Heart left ventricle (tissue), 16 donors: Measurements from ENCODE around the gene C4orf54. TPM values are rescaled to one million over a fixed set of nuclear protein-coding genes. Genes with fewer than 3 reads are reported as not detected.

Source experiments
- ATAC-seq, 4 donors: fragments of 200-7000 bp; cut with Tn5 transposase; one replicate each; pipeline ENCODE4 v1.9.1; 2020 to 2022; ENCODE audit warnings: moderate library complexity in 4 of 4, mild to moderate bottlenecking in 3 of 4, moderate number of reproducible peaks in 1 of 4
- DNase-seq, 5 donors: peaks; one replicate each; pipeline ENCODE4 v3.0.0-alpha.2; 2020
- H3K27ac ChIP-seq, 12 donors: fragments of 200-600 bp; sonication (generic) in 4 of 12; one replicate each; pipeline versions ENCODE4 v1.5.0 to v1.8.0; 2016 to 2022; ENCODE audit warnings: mild to moderate bottlenecking in 2 of 12
- H3K27me3 ChIP-seq, 9 donors: fragments of 200-600 bp; sonication (generic) in 2 of 9; one replicate each; pipeline versions ENCODE4 v1.5.1 to v1.8.0; 2016 to 2022; ENCODE audit warnings: mild to moderate bottlenecking in 3 of 9
- H3K36me3 ChIP-seq, 9 donors: fragments of 200-600 bp; sonication (generic) in 2 of 9; one replicate each; pipeline versions ENCODE4 v1.5.0 to v1.8.0; 2018 to 2022; ENCODE audit warnings: mild to moderate bottlenecking in 2 of 9
- H3K4me1 ChIP-seq, 12 donors: fragments of 200-600 bp; sonication (generic) in 4 of 12; one replicate each; pipeline versions ENCODE4 v1.5.0 to v1.8.0; 2016 to 2022; ENCODE audit warnings: mild to moderate bottlenecking in 3 of 12
- H3K4me3 ChIP-seq, 12 donors: fragments of 200-600 bp; sonication (generic) in 4 of 12; one replicate each; pipeline versions ENCODE4 v1.5.0 to v1.8.0; 2017 to 2022; ENCODE audit warnings: mild to moderate bottlenecking in 9 of 12, moderate library complexity in 4 of 12
- H3K9me3 ChIP-seq, 12 donors: fragments of 200-600 bp; sonication (generic) in 4 of 12; one replicate each; pipeline versions ENCODE4 v1.5.0 to v1.8.0; 2016 to 2022; ENCODE audit warnings: mild to moderate bottlenecking in 1 of 12
- CTCF ChIP-seq, 12 donors: fragments of 200-600 bp; sonication (generic) in 4 of 12; IDR thresholded peaks; one replicate each; pipeline versions ENCODE4 v1.5.0 to v1.8.0; 2018 to 2022; ENCODE audit warnings: antibody characterized with exemption in 12 of 12, mild to moderate bottlenecking in 5 of 12
- POLR2A ChIP-seq, 2 donors: fragments of 450-650 bp; IDR thresholded peaks; one replicate each; pipeline ENCODE4 v1.6.1; 2017; ENCODE audit warnings: antibody characterized with exemption in 2 of 2, mild to moderate bottlenecking in 2 of 2, moderate library complexity in 2 of 2
- WGBS, 4 donors: extraction: QIAGEN DNeasy Blood & Tissue Kit in 2 of 4; methylation state at CpG; one replicate each; pipeline versions ENCODE4 v1.1.5 to v1.1.7; 2013 to 2018; 5-methylcytosine and 5-hydroxymethylcytosine counted together
- intact Hi-C, 10 donors: fragments of 100-400 bp; cut with DNase I; formaldehyde crosslinking; loops; one replicate each; pipeline versions ENCODE4 v1.11.1 to v1.14.2; 2022
- polyA plus RNA-seq, 2 donors: library from polyadenylated mRNA; stranded (reverse); fragments of 200-250 nt; gene quantifications; one replicate each; pipeline ENCODE4 v1.2.3, GENCODE V29; 2013
- total RNA-seq, 9 donors: library from RNA; depleted of rRNA in 2 of 9; stranded (reverse); fragments of >200 nt in 2 of 9; fragmentation: NEBNext Ultra II Directional in 3 of 9; extraction: Animal tissue kit (Norgen Biotek cat#: 25700) in 3 of 9; gene quantifications; one replicate each; pipeline versions ENCODE4 v1.1.0 to v1.2.4, GENCODE V29; 2016 to 2023
- donor health status: ischemic (EF 13 %, LVEDD 7.1; RV severe dilation, severe dysfunction).
- donor health status: healthy with polysubstance abuse.
- donor health status: DM: no; HTN: yes; CAD: no.
- donor health status: DM: no; HTN: no; CAD: no.
- donor health status: ischemic (EF 25% LVEDD 6.9; RV normal size, moderate dysfunction).
- donor health status: ischemic (EF 25% LVEDD 5.7; RV mildly dilated, moderate dysfunction).
- donor health status: healthy.
- donor health status: DM: yes; HTN: yes; CAD: no.
- donor health status: ischemic (EF 35%, LVEDD 5.7; RV mildly dilated, moderate dysfunction).
- donor health status: nonischemic (EF 11% LVEDD 7.7; RV severe dilation, severe dysfunction).
- donor health status: DM: yes; HTN: yes; CAD: no.
- donor health status: PGD.
- donor health status: ischemic (EF 29% LVEDD 5.4; RV normal size, mild dysfunction).
- donor health status: nonischemic (EF 23%, LVEDD 6.1; RV moderate dilation, normal function).

The C4orf54 gene
- total and polyA plus RNA-seq, 11 donors: 0.60 to 112 (median 1.9) TPM

- Histone ChIP-seq H3K27ac (peak overlapping the region in 1 of 12 donors; percentile 57), H3K27me3 (no peaks in the 10 kb centered on the region), H3K36me3 (no peaks in the 10 kb centered on the region), H3K4me1 (peaks cover 0 to 9% (median 0%) of the 10 kb centered on the region in 12 donors), H3K4me3 (no peak overlapping the region), H3K9me3 (no peaks in the 10 kb centered on the region)
- ATAC-seq (no peak), DNase-seq (no peak)
- WGBS, 4 donors: 43 to 81% (median 72%) methylated on average over 1 of the region's 1 CpG
- no peak for TF ChIP-seq POLR2A (IDR thresholded peaks at IDR 0.05)
- no peak for TF ChIP-seq CTCF (IDR thresholded peaks at IDR 0.05)
- intact Hi-C loops: loop anchor here in 1 of 10 donors (5.0 kb wide), 1 partner anchor 55 kb away; the partner anchor contains the start of gene TRMT10A
These were observed 40.3 kb downstream of the C4orf54 start for GRCh38 chr4:99617374-99617773.

- TF ChIP-seq CTCF (IDR thresholded peaks at IDR 0.05): peak in 6 of 12 donors; percentile 12 to 41 (median 18)
- no peak for TF ChIP-seq POLR2A (IDR thresholded peaks at IDR 0.05)
- Histone ChIP-seq H3K4me1 (peaks cover 0 to 9% (median 0%) of the 10 kb centered on the region in 12 donors), H3K9me3 (no peaks in the 10 kb centered on the region), H3K27ac (peak overlapping the region in 7 of 12 donors; percentile 7 to 60 (median 27)), H3K4me3 (no peak overlapping the region), H3K36me3 (no peaks in the 10 kb centered on the region), H3K27me3 (no peaks in the 10 kb centered on the region)
- 29 to 60% (median 55%) methylated on average over 1 of the region's 1 CpG for WGBS, 4 donors
- ATAC-seq (peak; percentile 83 to 93 (median 92)), DNase-seq (peak in 3 of 5 donors; percentile 18 to 39 (median 33))
- intact Hi-C loops: loop anchor here in 1 of 10 donors (5.0 kb wide), 1 partner anchor 53 kb away; the partner anchor contains the start of gene TRMT10A
These were observed 42.3 kb downstream of the C4orf54 start for GRCh38 chr4:99615170-99615820.

- Histone ChIP-seq H3K4me3 (no peak overlapping the region), H3K27ac (peak overlapping the region in 4 of 12 donors; percentile 7 to 57 (median 24)), H3K9me3 (no peaks in the 10 kb centered on the region), H3K27me3 (no peaks in the 10 kb centered on the region), H3K36me3 (no peaks in the 10 kb centered on the region), H3K4me1 (peaks cover 0 to 9% (median 0%) of the 10 kb centered on the region in 12 donors)
- intact Hi-C loops: no loop called here
- WGBS, 4 donors: 48 to 63% (median 53%) methylated on average over 1 of the region's 1 CpG
- ATAC-seq: no peak
- TF ChIP-seq POLR2A (IDR thresholded peaks at IDR 0.05): no peak
- TF ChIP-seq CTCF (IDR thresholded peaks at IDR 0.05): no peak
- DNase-seq: no peak
These were observed 43.1 kb downstream of the C4orf54 start for GRCh38 chr4:99614491-99614890.

GRCh38 chr4:99612704-99613103 is 44.9 kb downstream of the C4orf54 start:
- peaks cover 0 to 9% (median 0%) of the 10 kb centered on the region in 12 donors for H3K4me1 ChIP-seq
- H3K9me3 ChIP-seq: no peaks in the 10 kb centered on the region
- 54 to 69% (median 60%) methylated on average over 5 of the region's 5 CpGs for WGBS, 4 donors
- TF ChIP-seq CTCF (IDR thresholded peaks at IDR 0.05) (no peak), POLR2A (IDR thresholded peaks at IDR 0.05) (no peak)
- DNase-seq (no peak), ATAC-seq (no peak)
- intact Hi-C loops: no loop called here
- H3K27me3 ChIP-seq: no peaks in the 10 kb centered on the region
- no peak overlapping the region for H3K27ac ChIP-seq
- no peaks in the 10 kb centered on the region for H3K36me3 ChIP-seq
- H3K4me3 ChIP-seq: no peak overlapping the region
